Astrocyte of the cerebellum (primary cell): ENCODE results near the gene MOCS1.

Experiments
- DNase-seq: peaks from one replicate; pipeline ENCODE4 v3.0.0-alpha.2; 2011; ENCODE audit warnings: low read depth
- H3K4me3 ChIP-seq: 2 replicates; pipeline ENCODE4 v1.5.1; 2011; ENCODE audit warnings: mild to moderate bottlenecking, low read depth, low read length, moderate library complexity
- in situ Hi-C: cut with HindIII; loops from 2 replicates; pipeline ENCODE4 v1.10.0; 2017; ENCODE audit warnings: low sequenced_read_pairs
- TF ChIP-seq, protein P1 (sequence below): IDR thresholded peaks from 2 replicates; pipeline ENCODE4 v1.5.1; 2012; ENCODE audit warnings: low read length, low read depth, moderate library complexity, mild to moderate bottlenecking; ENCODE audit errors: missing control alignments

The MOCS1 gene

DNA sequence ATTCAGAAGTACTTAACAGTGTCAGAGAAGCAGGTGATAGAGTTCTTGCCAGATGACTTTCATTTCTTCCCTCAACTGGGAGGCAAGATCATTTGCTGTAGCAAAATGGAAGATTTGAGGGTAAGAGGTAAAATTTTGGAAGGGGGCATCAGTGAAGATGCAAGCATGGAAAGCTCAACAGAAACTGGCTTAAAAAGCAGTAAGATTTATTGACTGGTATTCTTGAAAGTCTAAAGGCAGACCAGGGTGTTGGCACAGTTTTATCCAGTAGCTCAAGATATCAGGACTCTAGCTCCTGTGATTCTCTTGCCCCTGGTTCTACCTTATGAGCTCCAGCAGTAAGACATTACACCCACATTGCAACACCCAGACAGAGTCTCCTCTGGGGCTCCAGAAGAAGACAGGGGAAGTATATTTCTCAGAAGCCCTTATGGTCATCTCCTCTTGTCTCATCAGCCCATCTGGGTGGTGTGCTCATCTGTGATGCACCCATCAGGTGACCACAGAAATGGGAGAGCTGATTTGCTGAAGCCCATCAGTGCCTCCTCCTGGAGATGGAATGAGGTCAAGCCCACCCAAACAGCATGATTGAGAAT is 16.0 kb upstream of the MOCS1 start:
- in situ Hi-C loops, result no loop called here
- TF ChIP-seq, protein P1, sequence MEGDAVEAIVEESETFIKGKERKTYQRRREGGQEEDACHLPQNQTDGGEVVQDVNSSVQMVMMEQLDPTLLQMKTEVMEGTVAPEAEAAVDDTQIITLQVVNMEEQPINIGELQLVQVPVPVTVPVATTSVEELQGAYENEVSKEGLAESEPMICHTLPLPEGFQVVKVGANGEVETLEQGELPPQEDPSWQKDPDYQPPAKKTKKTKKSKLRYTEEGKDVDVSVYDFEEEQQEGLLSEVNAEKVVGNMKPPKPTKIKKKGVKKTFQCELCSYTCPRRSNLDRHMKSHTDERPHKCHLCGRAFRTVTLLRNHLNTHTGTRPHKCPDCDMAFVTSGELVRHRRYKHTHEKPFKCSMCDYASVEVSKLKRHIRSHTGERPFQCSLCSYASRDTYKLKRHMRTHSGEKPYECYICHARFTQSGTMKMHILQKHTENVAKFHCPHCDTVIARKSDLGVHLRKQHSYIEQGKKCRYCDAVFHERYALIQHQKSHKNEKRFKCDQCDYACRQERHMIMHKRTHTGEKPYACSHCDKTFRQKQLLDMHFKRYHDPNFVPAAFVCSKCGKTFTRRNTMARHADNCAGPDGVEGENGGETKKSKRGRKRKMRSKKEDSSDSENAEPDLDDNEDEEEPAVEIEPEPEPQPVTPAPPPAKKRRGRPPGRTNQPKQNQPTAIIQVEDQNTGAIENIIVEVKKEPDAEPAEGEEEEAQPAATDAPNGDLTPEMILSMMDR, result no peak
- no peak for DNase-seq
- H3K4me3 ChIP-seq, result no peak overlapping the region

DNA sequence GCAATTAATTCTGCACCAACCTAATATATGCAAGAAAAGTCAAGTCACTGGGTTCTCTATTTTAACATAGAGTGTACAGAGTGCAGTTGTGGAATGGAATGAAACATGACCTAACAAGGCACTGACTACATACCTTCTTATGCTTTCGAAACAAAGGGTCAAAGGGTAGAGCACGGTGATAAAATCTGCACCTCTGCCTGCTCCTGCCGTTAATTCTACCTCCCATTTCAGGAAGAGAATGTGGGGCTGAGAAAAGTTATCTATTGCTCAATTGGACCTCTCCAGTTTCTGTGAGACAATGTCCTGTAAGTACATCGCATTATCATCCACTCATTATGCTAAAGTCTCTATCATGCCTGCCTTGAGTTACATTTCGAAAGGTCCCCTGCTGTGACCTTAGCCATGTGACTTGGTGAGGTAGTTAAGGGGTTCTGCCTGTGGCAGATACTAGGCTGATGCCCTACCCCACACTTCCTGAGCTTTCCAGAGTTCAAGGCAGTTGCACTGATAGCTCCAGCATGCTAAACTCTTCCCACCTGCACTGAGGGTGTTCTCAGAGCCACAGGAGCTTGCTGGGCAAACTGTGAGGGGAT is 14.0 kb upstream of the MOCS1 start:
- no peak for DNase-seq
- H3K4me3 ChIP-seq, result no peak overlapping the region
- in situ Hi-C loops, result no loop called here
- TF ChIP-seq, protein P1, result no peak

DNA sequence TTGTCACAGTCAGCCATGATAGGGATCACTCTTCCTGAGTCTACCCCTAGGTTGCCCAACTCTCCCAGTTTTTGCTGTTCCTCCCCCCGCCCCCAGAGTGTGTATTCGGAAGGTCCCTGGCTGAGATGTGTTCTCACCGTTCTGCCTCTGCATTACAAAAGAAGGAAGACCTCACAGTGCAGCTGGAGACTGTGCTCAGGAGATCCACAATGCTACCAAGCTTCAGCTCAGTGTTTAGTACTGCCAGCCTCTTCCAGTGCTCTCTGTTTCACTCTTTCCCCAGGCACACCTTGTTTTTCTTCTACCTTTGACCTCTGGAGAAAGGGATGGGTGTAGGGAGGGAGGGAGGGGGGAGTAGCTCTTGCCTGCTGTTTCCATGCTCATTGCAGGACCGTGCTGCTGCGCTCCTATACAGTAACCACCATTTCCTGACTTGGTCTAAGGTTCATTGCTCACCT is 13.4 kb upstream of the MOCS1 start:
- TF ChIP-seq, protein P1, result no peak
- DNase-seq, result no peak
- in situ Hi-C loops, result no loop called here
- H3K4me3 ChIP-seq, result no peak overlapping the region

DNA sequence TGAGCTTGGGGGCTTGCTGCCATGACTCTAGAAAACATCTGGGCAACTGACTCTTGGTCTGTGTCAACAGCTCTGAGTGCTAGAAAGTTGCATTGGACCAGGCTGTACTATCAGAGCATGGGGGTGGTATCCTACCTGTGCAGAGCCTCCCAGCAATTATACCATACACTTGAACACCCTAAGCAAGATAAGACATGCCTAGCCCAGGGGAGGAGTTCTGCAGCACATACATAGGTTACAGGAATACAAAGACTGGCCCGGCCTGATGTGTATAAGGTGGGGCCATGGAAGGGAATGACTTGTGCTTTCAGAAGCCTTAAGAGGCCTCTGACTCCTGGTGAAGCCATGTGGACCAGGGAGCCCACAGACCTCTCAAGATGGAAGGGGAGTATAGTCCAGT is 11.4 kb upstream of the MOCS1 start:
- in situ Hi-C loops, result no loop called here
- DNase-seq, result no peak
- no peak overlapping the region for H3K4me3 ChIP-seq
- TF ChIP-seq, protein P1, result no peak

DNA sequence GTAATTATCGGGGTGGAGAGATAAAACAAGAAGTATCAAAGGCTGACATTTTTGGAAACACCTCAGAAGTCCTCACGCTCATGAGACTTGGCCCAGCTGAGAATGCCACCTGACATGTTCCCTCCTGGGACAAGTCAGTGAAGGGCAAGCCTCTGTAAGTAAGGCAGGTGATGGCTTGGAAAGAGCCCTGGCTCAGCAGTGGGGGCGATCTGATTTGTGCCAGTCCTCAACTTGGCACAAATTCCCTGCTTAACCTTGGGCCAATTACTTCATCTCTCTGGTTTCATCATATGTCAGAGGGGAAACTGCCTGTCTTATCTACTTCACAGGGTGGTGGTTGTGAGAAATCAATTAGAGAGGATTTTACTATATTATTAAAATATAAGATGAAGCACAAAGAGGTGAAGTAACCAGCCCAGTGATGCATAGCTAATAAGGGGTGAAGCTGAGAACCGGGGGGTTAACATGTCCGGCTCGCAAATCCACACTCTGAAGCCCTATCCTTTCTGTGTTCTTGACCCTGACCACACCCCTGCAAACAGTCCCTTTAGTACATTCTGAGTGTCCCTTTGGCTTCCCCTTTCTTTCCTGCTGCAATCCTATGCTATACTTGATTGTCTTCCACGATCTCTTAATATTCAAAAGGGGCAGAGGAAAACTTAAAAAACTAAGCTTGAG is 8.8 kb upstream of the MOCS1 start:
- no peak overlapping the region for H3K4me3 ChIP-seq
- in situ Hi-C loops, result no loop called here
- DNase-seq, result no peak
- TF ChIP-seq, protein P1, result no peak

DNA sequence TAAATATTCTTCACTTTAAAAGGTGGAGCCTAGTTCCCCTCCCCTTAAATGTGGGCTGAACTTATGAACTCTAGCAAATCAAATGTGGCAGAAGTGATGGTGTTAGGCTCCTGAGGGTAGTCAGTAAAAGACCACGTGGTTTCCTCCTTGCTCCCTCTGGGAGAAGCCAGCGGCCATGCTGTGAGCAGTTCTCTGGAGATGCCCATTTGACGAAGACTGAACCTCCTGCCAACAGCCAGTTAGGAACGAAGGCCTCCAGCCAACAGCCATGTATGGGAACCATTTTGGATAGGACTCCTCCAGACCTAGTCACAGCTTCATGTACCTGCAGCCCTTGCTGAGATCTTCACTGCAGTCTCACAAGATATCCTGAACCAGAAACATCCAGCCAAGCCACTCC is 7.6 kb upstream of the MOCS1 start:
- in situ Hi-C loops, result no loop called here
- no peak for DNase-seq
- no peak overlapping the region for H3K4me3 ChIP-seq
- TF ChIP-seq, protein P1, result no peak
